GM12801 (cell line): ENCODE data around the gene RDM1.

Source experiments
- TF ChIP-seq, protein P1 (sequence below): IDR thresholded peaks from one replicate; pipeline ENCODE4 v1.5.1; 2011; ENCODE audit warnings: control low read depth; ENCODE audit not compliant: insufficient read length; ENCODE audit errors: extremely low read depth

The RDM1 gene, protein sequence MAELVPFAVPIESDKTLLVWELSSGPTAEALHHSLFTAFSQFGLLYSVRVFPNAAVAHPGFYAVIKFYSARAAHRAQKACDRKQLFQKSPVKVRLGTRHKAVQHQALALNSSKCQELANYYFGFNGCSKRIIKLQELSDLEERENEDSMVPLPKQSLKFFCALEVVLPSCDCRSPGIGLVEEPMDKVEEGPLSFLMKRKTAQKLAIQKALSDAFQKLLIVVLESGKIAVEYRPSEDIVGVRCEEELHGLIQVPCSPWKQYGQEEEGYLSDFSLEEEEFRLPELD

DNA sequence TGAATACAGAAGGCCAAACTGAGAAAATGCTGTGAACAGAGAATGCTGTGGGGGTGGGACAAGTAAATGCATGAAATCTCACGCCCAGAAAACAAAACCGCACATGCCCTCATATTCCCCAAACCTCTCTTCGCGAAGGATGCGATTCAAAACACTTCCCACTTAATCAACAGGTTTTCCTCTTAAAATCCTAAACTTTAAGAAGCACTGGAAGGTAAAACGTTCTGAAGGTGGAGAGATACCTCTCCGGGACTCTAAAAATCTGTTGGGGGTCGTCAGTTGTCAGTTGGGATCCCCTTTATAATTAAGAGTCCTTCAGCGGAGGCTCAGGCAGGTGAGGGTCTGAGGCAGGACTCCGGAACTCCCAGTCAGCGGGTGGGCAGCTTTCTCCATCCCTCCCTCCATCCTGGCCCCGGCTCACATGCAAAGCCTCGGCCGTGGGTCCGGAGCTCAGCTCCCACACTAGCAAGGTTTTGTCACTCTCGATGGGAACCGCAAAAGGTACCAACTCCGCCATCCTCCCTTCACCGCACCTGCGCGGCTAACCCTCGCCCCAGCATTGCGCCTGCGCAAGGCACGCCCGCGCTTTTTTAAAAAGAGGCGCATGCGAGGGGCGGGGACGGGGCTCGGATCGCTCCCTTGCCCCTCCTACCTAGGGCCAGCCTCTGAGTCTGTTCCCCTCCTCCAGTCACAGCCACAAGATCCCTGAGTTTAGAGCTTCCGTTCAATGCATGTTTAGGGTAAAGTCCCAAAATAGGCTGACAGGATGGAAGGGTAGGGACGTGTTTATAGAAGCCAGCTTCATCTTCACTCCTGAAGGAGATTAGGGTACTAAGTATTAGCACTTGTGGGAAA, at the start of gene RDM1:
Gene RDM1 (minus strand): TSS at position 563 of the 855 bp plus-strand sequence. CDS start 46 bp downstream, at position 517.
- TF ChIP-seq, protein P1, sequence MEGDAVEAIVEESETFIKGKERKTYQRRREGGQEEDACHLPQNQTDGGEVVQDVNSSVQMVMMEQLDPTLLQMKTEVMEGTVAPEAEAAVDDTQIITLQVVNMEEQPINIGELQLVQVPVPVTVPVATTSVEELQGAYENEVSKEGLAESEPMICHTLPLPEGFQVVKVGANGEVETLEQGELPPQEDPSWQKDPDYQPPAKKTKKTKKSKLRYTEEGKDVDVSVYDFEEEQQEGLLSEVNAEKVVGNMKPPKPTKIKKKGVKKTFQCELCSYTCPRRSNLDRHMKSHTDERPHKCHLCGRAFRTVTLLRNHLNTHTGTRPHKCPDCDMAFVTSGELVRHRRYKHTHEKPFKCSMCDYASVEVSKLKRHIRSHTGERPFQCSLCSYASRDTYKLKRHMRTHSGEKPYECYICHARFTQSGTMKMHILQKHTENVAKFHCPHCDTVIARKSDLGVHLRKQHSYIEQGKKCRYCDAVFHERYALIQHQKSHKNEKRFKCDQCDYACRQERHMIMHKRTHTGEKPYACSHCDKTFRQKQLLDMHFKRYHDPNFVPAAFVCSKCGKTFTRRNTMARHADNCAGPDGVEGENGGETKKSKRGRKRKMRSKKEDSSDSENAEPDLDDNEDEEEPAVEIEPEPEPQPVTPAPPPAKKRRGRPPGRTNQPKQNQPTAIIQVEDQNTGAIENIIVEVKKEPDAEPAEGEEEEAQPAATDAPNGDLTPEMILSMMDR = no peak

DNA sequence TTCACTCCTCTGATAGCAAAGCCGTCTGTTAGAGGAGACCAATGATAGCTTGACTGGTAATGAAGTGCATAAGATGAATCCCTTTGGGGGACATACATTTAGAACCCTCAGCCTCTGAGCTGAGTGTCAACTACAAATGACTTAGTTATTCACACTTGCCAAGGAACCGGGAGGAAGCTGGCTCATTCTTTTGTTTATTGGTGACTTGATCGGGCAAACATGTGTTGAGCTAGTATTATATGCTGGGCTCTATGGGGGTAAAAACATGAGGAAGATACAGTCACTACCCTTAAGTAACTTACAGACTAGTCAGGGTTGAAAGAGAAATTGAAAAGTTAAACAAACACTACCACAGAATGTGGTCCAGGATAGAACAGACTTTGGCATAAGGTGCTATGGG, 47.8 kb upstream of the RDM1 start:
- TF ChIP-seq, protein P1 = no peak

DNA sequence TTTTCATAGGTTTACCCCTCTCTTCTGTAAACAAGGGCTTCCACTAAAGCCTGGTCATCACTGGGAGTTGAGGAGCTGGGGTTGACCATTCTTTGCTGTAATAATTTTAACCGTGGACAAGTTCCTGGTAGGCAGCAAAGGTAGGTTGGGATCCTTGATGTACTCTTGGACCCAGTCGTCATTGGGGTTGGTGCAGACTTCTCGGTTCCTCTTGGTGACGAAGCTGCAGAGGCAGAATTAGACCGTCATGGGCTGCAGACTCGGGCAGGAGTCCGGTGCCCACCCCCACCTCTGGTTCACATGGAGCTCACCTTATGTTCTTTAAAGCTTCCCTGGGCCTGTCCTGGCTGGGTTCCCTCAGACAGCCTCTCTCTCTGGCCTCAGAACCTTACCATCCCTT, 46.9 kb upstream of the RDM1 start:
- TF ChIP-seq, protein P1 = no peak

DNA sequence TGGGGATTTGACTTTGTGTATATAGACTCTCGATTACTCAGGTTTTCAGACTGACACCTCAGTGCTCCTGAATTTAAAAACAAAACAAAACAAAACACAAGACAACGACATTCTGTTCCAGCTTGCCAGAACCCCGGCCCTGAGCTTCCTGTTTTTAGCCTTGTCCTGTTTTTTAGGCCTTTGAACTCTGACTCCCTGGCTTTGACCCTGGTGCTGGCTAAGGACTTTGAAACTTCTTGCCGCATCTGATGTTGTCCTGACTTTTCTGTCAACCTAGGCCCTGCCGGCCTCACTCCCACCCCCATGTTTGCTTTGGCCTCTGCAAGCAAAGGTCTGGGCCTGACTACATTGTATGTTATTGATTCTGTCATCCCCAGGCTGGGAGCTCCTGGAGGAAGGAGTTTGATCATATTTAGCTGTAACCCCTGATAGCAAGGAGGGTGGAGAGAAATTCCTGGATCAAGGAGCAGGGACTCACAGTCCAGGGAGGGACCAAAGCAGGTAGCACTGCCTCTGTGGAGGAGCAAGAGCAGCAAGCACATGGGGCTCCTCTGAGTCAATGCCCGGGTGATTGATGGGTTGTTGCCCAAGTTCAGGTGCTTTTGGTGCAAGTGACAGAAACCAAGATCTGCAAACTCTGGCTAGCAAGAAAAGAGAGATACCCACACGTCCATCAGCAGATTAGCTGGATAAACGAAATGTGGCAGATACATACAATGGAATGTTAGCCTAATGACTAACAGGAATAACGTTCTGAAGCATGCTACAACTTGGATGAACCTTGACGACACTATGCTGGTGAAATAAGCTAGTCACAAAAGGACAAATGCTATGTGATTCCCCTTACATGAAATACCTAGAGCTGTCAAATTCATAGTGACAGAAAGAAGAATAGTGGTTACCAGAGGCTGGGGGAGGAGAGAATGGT, 43.0 kb upstream of the RDM1 start:
- TF ChIP-seq, protein P1 = no peak

DNA sequence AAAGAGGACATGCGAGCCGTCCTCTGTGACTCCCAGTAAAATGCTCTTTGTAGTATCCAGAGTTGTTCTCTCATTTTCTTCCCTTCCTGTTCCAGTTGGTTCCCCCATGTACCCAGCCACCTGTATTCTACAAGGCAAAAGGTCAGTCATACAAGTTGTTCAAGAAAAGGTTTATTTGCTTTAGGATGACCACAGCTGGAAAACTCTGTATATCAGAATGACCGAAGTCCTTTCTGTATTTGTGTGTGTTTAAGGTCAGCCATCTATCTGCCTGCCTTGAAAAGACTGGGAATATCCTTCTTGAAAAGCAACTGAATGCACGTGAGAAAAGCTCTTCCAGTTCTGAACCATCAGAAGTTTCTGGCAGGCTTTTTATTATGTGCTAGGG, 42.4 kb upstream of the RDM1 start:
- TF ChIP-seq, protein P1 = no peak

DNA sequence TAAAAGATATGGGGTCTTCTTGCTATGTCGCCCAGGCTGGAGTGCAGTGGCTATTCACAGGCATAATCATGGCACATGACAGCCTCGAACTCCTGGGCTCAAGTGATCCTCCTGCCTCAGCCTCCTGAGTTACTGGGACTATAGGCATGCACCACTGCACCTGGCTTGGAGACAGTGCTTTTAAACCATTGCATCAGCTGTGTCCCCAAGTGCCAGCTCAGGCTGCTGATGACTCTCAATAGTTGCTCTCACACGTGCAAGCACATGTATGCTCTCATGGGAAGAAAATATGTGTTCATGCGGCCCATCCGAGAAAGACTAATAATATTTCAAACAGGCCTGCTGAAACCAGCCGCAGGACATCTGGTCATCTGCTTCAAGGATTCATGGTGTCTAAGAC, 42.0 kb upstream of the RDM1 start:
- TF ChIP-seq, protein P1 = no peak

DNA sequence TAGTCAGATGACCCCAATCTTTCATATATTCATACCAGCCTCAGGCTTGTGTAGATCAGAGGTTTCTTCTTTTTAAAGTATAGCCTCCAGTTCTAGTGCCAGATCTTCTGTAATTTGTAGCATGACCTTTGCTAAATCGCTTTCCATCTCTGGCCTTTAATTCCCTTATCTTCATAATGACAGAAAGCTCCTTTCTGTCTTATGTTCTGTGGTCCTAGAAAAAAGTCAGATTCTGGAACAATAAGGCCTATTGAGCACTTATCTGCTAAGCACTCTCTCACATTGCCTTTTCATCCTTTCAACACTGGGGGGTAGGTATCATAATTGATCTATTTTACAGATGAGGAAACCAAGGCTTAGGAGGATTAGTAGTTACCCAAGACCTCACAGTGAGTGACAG, 41.5 kb upstream of the RDM1 start:
- TF ChIP-seq, protein P1 = no peak
